Neural cell (in vitro differentiated cells): ENCODE results near the gene MS4A7. TPM values are rescaled to one million over a fixed set of nuclear protein-coding genes. Genes with fewer than 3 reads are reported as not detected.
"Not testable (repeated sequence)": the region's sequence is repeated elsewhere in the genome, so short reads cannot be mapped to it uniquely, and the experiment has no call there.

Experiments used
- H2AFZ ChIP-seq: fragments of 200-600, 300-800 bp; sonication (generic), shearing (Covaris generic); 2 replicates; pipeline ENCODE4 v1.6.0; 2014; ENCODE audit warnings: low read depth, mild to moderate bottlenecking, antibody characterized with exemption, low read length, moderate library complexity
- H3F3A ChIP-seq: fragments of 200-600 bp; shearing (Covaris generic); 2 replicates; pipeline ENCODE4 v1.6.1; 2016; ENCODE audit warnings: mild to moderate bottlenecking, moderate library complexity, mixed read lengths, antibody characterized with exemption, low read length; ENCODE audit not compliant: insufficient read depth, poor library complexity, severe bottlenecking
- H3K27ac ChIP-seq: fragments of 200-600, 300-800 bp; sonication (generic), shearing (Covaris generic); 2 replicates; pipeline ENCODE4 v1.5.1; 2014; ENCODE audit warnings: mild to moderate bottlenecking, low read length, moderate library complexity
- H3K27me3 ChIP-seq: fragments of 300-800, 200-600 bp; sonication (generic), shearing (Covaris generic); 2 replicates; pipeline ENCODE4 v1.6.0; 2014; ENCODE audit warnings: mild to moderate bottlenecking, low read depth, low read length, moderate library complexity; ENCODE audit not compliant: insufficient read depth
- H3K36me3 ChIP-seq: fragments of 300-800, 200-600 bp; sonication (generic), shearing (Covaris generic); 2 replicates; pipeline ENCODE4 v1.5.1; 2014; ENCODE audit warnings: mild to moderate bottlenecking, antibody characterized with exemption, low read length, moderate library complexity; ENCODE audit not compliant: insufficient read depth
- H3K4me2 ChIP-seq: fragments of 300-800, 200-600 bp; sonication (generic), shearing (Covaris generic); 2 replicates; pipeline ENCODE4 v1.6.0; 2014; ENCODE audit warnings: mild to moderate bottlenecking, low read length
- H3K4me3 ChIP-seq: fragments of 300-800, 200-600 bp; sonication (generic), shearing (Covaris generic); 2 replicates; pipeline ENCODE4 v1.5.1; 2014; ENCODE audit warnings: mild to moderate bottlenecking, low read length, moderate library complexity
- H3K79me2 ChIP-seq: fragments of 200-600 bp; shearing (Covaris generic); replicated peaks from 2 replicates; pipeline ENCODE4 v1.6.0; 2014; ENCODE audit warnings: mild to moderate bottlenecking, low read length, moderate library complexity; ENCODE audit not compliant: insufficient read depth
- H3K9ac ChIP-seq: fragments of 300-800, 200-600 bp; sonication (generic), shearing (Covaris generic); 2 replicates; pipeline ENCODE4 v1.6.1; 2016; ENCODE audit warnings: mild to moderate bottlenecking, low read length, mixed read lengths
- H3K9me2 ChIP-seq: fragments of 200-600 bp; shearing (Covaris generic); 2 replicates; pipeline ENCODE4 v1.6.1; 2016; ENCODE audit warnings: mild to moderate bottlenecking, low read length, mixed read lengths; ENCODE audit not compliant: insufficient read depth
- H3K9me3 ChIP-seq: fragments of 200-600, 300-800 bp; sonication (generic), shearing (Covaris generic); 2 replicates; pipeline ENCODE4 v1.6.1; 2016; ENCODE audit warnings: mild to moderate bottlenecking, mixed run types, low read length, moderate library complexity, mixed read lengths
- H4K20me1 ChIP-seq: fragments of 200-600 bp; shearing (Covaris generic); 2 replicates; pipeline ENCODE4 v1.6.1; 2016; ENCODE audit warnings: mild to moderate bottlenecking, mixed run types; ENCODE audit not compliant: insufficient read depth
- EP300 ChIP-seq: fragments of 450-650 bp; conservative IDR thresholded peaks from 2 replicates; pipeline ENCODE4 v1.6.1; 2014; ENCODE audit warnings: antibody characterized with exemption, mild to moderate bottlenecking, moderate library complexity; ENCODE audit not compliant: poor library complexity, severe bottlenecking
- EZH2 ChIP-seq: fragments of 200-600, 300-800 bp; shearing (Covaris generic), sonication (generic); IDR thresholded peaks from 2 replicates; pipeline ENCODE4 v1.6.1; 2014; ENCODE audit warnings: antibody characterized with exemption, low read length, borderline replicate concordance, mild to moderate bottlenecking; ENCODE audit not compliant: insufficient read depth, poor library complexity, severe bottlenecking
- MXI1 ChIP-seq: fragments of 450-650 bp; conservative IDR thresholded peaks from 2 replicates; pipeline ENCODE4 v1.6.1; 2014; ENCODE audit warnings: antibody characterized with exemption, mild to moderate bottlenecking; ENCODE audit not compliant: poor library complexity, severe bottlenecking
- POLR2AphosphoS5 ChIP-seq: IDR thresholded peaks from 2 replicates; pipeline ENCODE4 v1.6.1; 2012
- RAD21 ChIP-seq: fragments of 450-650 bp; conservative IDR thresholded peaks from 2 replicates; pipeline ENCODE4 v1.6.1; 2014; ENCODE audit warnings: antibody characterized with exemption, mild to moderate bottlenecking, moderate library complexity
- SMC3 ChIP-seq: fragments of 450-650 bp; conservative IDR thresholded peaks from 2 replicates; pipeline ENCODE4 v1.6.1; 2014; ENCODE audit warnings: antibody characterized with exemption, mild to moderate bottlenecking, moderate library complexity; ENCODE audit not compliant: poor library complexity
- TAF1 ChIP-seq: IDR thresholded peaks from 2 replicates; pipeline ENCODE4 v1.6.1; 2012; ENCODE audit warnings: low read depth
- polyA plus RNA-seq: library from polyadenylated mRNA; depleted of rRNA; stranded (reverse); fragments of >200 nt; gene quantifications from 2 replicates; pipeline ENCODE4 v1.2.3, GENCODE V29; 2014
- TF ChIP-seq, protein P1 (sequence below): fragments of 450-650 bp; IDR thresholded peaks from 2 replicates; pipeline ENCODE4 v1.5.1; 2014; ENCODE audit warnings: antibody characterized with exemption, mild to moderate bottlenecking, moderate library complexity; ENCODE audit not compliant: poor library complexity, severe bottlenecking
- TF ChIP-seq, protein P2 (sequence below): IDR thresholded peaks from 2 replicates; pipeline ENCODE4 v1.6.1; 2012; ENCODE audit warnings: borderline replicate concordance

MS4A7 gene
- polyA plus RNA-seq, 1 donor from 2014 or later: not detected

DNA sequence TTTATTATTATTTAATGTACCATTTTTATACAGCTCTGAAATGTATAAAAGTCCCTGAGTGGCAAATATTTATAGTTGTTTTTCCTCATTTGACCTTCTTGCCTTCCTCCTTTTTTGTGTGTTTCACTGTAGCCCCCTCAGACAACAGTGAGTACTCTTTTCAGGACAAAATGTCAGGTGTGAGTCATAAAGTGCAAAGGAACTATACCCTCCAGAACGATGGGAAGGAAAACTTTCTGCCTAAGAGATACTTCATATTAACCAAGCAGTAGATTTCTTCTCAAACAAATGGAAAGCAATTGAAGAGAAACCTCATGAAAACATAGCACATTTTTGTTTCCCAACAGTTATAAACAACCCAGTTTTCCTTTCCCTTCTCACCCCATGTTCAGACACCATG, 16.1 kb upstream of the MS4A7 start:
- H2AFZ ChIP-seq: no peak overlapping the region
- TF ChIP-seq, protein P1, sequence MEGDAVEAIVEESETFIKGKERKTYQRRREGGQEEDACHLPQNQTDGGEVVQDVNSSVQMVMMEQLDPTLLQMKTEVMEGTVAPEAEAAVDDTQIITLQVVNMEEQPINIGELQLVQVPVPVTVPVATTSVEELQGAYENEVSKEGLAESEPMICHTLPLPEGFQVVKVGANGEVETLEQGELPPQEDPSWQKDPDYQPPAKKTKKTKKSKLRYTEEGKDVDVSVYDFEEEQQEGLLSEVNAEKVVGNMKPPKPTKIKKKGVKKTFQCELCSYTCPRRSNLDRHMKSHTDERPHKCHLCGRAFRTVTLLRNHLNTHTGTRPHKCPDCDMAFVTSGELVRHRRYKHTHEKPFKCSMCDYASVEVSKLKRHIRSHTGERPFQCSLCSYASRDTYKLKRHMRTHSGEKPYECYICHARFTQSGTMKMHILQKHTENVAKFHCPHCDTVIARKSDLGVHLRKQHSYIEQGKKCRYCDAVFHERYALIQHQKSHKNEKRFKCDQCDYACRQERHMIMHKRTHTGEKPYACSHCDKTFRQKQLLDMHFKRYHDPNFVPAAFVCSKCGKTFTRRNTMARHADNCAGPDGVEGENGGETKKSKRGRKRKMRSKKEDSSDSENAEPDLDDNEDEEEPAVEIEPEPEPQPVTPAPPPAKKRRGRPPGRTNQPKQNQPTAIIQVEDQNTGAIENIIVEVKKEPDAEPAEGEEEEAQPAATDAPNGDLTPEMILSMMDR: no peak
- TF ChIP-seq EP300: no peak
- TF ChIP-seq MXI1: no peak
- no peak for TF ChIP-seq POLR2AphosphoS5

DNA sequence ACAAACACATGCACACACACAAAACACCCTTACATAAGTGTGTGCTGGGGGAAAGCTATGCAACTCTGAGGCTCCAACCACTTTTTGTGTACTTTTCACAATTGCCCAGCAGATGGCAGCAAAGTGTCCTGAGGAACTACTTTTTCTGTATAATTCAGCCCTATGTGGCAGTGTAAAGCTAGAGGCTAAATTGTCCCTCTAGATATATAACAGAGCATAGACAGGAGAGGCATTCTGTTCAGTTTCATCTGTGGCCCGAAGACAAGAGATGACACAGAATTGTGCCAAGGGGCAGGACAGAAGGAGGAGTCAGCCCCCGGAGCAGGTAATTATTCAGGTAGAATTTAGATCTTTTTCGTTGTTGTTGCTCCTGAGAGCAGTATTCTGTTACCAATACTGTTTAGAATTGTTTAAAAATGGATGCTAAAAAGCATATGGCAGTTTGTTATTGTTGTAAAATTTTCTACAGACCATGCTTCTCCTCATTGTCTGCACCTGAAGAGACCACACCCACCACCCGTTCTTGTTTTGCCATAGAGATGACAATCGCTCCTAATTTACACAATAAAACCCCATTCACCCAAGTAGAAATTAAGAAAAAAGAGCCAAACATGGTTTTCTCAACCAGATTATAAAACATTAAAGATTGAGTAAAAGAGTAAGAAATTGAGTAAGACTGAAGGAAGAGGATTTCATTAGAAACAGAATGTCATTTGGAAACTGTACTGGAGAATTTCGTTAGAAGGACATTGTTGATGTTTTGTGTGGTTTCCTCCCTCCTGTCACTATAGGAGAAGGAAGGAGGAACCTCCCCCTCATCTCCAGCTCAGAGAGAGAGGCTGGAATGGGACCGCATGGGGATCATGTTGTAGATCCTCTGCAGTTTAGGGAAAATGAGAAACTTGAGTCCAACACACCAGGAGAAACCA, 14.5 kb upstream of the MS4A7 start:
- H3K9me3 ChIP-seq: no peaks in the 10 kb centered on the region
- H3K9ac ChIP-seq: no peak overlapping the region
- no peak overlapping the region for H3K4me3 ChIP-seq
- H4K20me1 ChIP-seq: no peaks in the 10 kb centered on the region
- H3K36me3 ChIP-seq: no peaks in the 10 kb centered on the region
- H3K79me2 ChIP-seq: no peaks in the 10 kb centered on the region
- H3K27ac ChIP-seq: no peak overlapping the region
- TF ChIP-seq EZH2 (no peak), SMC3 (peak; percentile 85), POLR2AphosphoS5 (no peak), RAD21 (peak; percentile 81), EP300 (no peak), MXI1 (no peak), TAF1 (no peak)
- TF ChIP-seq, protein P1: peak; percentile 85
- TF ChIP-seq, protein P2, sequence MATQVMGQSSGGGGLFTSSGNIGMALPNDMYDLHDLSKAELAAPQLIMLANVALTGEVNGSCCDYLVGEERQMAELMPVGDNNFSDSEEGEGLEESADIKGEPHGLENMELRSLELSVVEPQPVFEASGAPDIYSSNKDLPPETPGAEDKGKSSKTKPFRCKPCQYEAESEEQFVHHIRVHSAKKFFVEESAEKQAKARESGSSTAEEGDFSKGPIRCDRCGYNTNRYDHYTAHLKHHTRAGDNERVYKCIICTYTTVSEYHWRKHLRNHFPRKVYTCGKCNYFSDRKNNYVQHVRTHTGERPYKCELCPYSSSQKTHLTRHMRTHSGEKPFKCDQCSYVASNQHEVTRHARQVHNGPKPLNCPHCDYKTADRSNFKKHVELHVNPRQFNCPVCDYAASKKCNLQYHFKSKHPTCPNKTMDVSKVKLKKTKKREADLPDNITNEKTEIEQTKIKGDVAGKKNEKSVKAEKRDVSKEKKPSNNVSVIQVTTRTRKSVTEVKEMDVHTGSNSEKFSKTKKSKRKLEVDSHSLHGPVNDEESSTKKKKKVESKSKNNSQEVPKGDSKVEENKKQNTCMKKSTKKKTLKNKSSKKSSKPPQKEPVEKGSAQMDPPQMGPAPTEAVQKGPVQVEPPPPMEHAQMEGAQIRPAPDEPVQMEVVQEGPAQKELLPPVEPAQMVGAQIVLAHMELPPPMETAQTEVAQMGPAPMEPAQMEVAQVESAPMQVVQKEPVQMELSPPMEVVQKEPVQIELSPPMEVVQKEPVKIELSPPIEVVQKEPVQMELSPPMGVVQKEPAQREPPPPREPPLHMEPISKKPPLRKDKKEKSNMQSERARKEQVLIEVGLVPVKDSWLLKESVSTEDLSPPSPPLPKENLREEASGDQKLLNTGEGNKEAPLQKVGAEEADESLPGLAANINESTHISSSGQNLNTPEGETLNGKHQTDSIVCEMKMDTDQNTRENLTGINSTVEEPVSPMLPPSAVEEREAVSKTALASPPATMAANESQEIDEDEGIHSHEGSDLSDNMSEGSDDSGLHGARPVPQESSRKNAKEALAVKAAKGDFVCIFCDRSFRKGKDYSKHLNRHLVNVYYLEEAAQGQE: no peak
- H3K9me2 ChIP-seq: no peaks in the 10 kb centered on the region
- H2AFZ ChIP-seq: no peak overlapping the region
- H3K4me2 ChIP-seq: no peak overlapping the region
- no peaks in the 10 kb centered on the region for H3K27me3 ChIP-seq
- no peaks in the 10 kb centered on the region for H3F3A ChIP-seq

More for the DNA sequence above, 16.1 kb upstream of the MS4A7 start:
- Histone ChIP-seq H3F3A (no peaks in the 10 kb centered on the region), H4K20me1 (no peaks in the 10 kb centered on the region), H3K27me3 (no peaks in the 10 kb centered on the region), H3K4me2 (no peak overlapping the region), H3K4me3 (no peak overlapping the region), H3K9me2 (no peaks in the 10 kb centered on the region), H3K27ac (no peak overlapping the region), H3K36me3 (no peaks in the 10 kb centered on the region), H3K9ac (no peak overlapping the region), H3K9me3 (no peaks in the 10 kb centered on the region), H3K79me2 (no peaks in the 10 kb centered on the region)

DNA sequence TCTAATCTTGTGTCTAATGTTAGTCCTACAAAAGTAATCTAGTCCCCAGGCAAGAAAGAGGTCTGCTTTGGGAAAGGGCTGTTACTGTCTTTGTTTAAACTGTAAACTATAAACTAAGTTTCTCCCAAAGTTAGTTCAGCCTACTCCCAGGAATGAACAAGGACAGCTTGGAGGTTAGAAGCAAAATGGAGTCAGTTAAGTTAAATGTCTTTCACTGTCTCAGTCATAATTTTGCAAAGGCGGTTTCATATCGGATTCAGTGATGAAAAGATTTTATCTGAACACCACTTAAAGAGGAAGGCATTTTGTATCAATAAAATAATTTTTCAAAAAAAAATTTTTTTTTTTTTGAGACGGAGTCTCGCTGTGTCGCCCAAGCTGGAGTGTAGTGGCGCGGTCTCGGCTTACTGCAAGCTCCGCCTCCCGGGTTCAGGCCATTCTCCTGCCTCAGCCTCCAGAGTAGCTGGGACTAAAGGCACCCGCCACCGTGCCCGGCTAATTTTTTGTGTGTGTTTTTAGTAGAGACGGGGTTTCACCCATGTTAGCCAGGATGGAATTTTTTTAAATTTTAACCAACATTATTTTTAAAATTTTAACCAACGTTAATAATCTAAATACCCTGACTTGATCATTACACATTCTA, 11.9 kb upstream of the MS4A7 start:
- not testable (repeated sequence) for H3K36me3 ChIP-seq, H3K4me2 ChIP-seq, H3K27me3 ChIP-seq, H4K20me1 ChIP-seq, H3K79me2 ChIP-seq, H3F3A ChIP-seq, H2AFZ ChIP-seq, H3K9ac ChIP-seq, H3K27ac ChIP-seq, H3K9me2 ChIP-seq, H3K4me3 ChIP-seq, H3K9me3 ChIP-seq
